GM23338 (cell line): ENCODE data around the gene ARHGAP10.

Source experiments
- CREB1 ChIP-seq: fragments of 250-450 bp; sonication (Bioruptor Pico); IDR thresholded peaks from 2 replicates; pipeline ENCODE4 v1.5.0; 2020; ENCODE audit warnings: low read depth, mild to moderate bottlenecking, moderate library complexity
- EZH2 ChIP-seq: fragments of 200-600 bp; sonication (generic); IDR thresholded peaks from one replicate; pipeline ENCODE4 v1.8.0; 2017; ENCODE audit warnings: antibody characterized with exemption, mild to moderate bottlenecking, low read depth; ENCODE audit not compliant: unreplicated experiment
- EZH2phosphoT487 ChIP-seq: fragments of 200-600 bp; sonication (generic); IDR thresholded peaks from one replicate; pipeline ENCODE4 v1.8.1; 2018; ENCODE audit warnings: antibody characterized with exemption; ENCODE audit not compliant: unreplicated experiment
- POLR2AphosphoS5 ChIP-seq: IDR thresholded peaks from 2 replicates; pipeline ENCODE4 v1.6.1; 2016; ENCODE audit warnings: antibody characterized with exemption, low read depth
- TF ChIP-seq, protein P1 (sequence below), 2 experiments: fragments of 200-600 bp in 1 of 2; sonication (generic) in 1 of 2; conservative IDR thresholded peaks; 2 replicates each; pipeline versions ENCODE4 v1.5.1 to v1.6.1; 2016 to 2017; ENCODE audit warnings: antibody characterized with exemption in 2 of 2, low read depth in 2 of 2, mild to moderate bottlenecking in 2 of 2, moderate library complexity in 1 of 2

DNA sequence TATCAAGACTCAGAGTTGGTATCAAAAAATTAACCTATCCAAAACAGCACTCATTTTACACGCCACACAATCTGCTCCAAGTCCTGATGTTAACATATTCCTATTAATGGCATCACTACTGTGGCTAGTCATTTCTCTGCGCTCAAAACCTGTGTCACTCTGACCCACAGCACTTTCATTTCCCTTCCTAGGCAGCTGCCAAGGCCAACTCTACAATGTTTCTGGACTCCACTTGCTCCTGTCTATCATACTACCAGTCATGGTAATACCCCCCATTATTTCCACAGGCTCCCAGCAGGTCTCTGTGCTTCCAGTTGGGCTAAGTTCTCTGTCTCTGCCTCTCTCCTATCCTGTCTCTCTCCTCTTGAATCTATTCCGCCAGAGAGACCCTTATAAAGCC lies 386.7 kb downstream of the ARHGAP10 start:
- TF ChIP-seq POLR2AphosphoS5 (no peak), EZH2phosphoT487 (no peak), EZH2 (no peak), CREB1 (CRISPR knock-in tag) (no peak)
- TF ChIP-seq, protein P1, sequence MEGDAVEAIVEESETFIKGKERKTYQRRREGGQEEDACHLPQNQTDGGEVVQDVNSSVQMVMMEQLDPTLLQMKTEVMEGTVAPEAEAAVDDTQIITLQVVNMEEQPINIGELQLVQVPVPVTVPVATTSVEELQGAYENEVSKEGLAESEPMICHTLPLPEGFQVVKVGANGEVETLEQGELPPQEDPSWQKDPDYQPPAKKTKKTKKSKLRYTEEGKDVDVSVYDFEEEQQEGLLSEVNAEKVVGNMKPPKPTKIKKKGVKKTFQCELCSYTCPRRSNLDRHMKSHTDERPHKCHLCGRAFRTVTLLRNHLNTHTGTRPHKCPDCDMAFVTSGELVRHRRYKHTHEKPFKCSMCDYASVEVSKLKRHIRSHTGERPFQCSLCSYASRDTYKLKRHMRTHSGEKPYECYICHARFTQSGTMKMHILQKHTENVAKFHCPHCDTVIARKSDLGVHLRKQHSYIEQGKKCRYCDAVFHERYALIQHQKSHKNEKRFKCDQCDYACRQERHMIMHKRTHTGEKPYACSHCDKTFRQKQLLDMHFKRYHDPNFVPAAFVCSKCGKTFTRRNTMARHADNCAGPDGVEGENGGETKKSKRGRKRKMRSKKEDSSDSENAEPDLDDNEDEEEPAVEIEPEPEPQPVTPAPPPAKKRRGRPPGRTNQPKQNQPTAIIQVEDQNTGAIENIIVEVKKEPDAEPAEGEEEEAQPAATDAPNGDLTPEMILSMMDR (conservative IDR thresholded peaks at IDR 0.05; ENCODE audit: low read depth in 2 of 2) = no peak
